OCI-LY1 (cell line): ENCODE results near the gene BRIX1.
"Not testable (repeated sequence)": the region's sequence is repeated elsewhere in the genome, so short reads cannot be mapped to it uniquely, and the experiment has no call there.

Experiments used
- H2AFZ ChIP-seq: fragments of 200-600 bp; sonication (generic), shearing (Covaris generic); 2 replicates; pipeline ENCODE4 v1.6.0; 2014; ENCODE audit warnings: antibody characterized with exemption, mild to moderate bottlenecking, low read length
- H3F3A ChIP-seq: fragments of 200-600 bp; sonication (generic), shearing (Covaris generic); 2 replicates; pipeline ENCODE4 v1.6.0; 2014; ENCODE audit warnings: mild to moderate bottlenecking, antibody characterized with exemption, low read length, moderate library complexity; ENCODE audit not compliant: insufficient read depth
- H3K27ac ChIP-seq: fragments of 200-600 bp; sonication (generic); 2 replicates; pipeline ENCODE4 v1.5.1; 2014; ENCODE audit warnings: low read length, mixed run types, mild to moderate bottlenecking, low read depth; ENCODE audit not compliant: poor library complexity, severe bottlenecking
- H3K27me3 ChIP-seq: fragments of 200-600 bp; sonication (generic); 2 replicates; pipeline ENCODE4 v1.6.0; 2014; ENCODE audit warnings: antibody characterized with exemption, mild to moderate bottlenecking, low read length, moderate library complexity; ENCODE audit not compliant: insufficient read depth
- H3K36me3 ChIP-seq: fragments of 200-600 bp; sonication (generic); 2 replicates; pipeline ENCODE4 v1.6.1; 2014; ENCODE audit warnings: mild to moderate bottlenecking, antibody characterized with exemption, low read length, moderate library complexity, mixed read lengths; ENCODE audit not compliant: insufficient read depth
- H3K4me1 ChIP-seq: fragments of 200-600 bp; sonication (generic); 2 replicates; pipeline ENCODE4 v1.5.1; 2014; ENCODE audit warnings: mild to moderate bottlenecking, low read length, moderate library complexity; ENCODE audit not compliant: insufficient read depth, severe bottlenecking
- H3K4me2 ChIP-seq: fragments of 200-600 bp; sonication (generic), shearing (Covaris generic); 2 replicates; pipeline ENCODE4 v1.6.1; 2014; ENCODE audit warnings: low read length
- H3K4me3 ChIP-seq: fragments of 200-600 bp; sonication (generic); 2 replicates; pipeline ENCODE4 v1.5.1; 2014; ENCODE audit warnings: low read length, low read depth, mild to moderate bottlenecking, mixed read lengths; ENCODE audit not compliant: poor library complexity, severe bottlenecking
- H3K79me2 ChIP-seq: fragments of 200-600 bp; shearing (Covaris generic); 2 replicates; pipeline ENCODE4 v1.6.1; 2016; ENCODE audit warnings: mixed run types, low read length, mixed read lengths; ENCODE audit not compliant: insufficient read depth
- H3K9ac ChIP-seq: fragments of 200-600 bp; sonication (generic), shearing (Covaris generic); 2 replicates; pipeline ENCODE4 v1.6.1; 2014; ENCODE audit warnings: mild to moderate bottlenecking, low read length, mixed read lengths
- H3K9me2 ChIP-seq: fragments of 200-600 bp; sonication (generic), shearing (Covaris generic); 2 replicates; pipeline ENCODE4 v1.6.1; 2014; ENCODE audit warnings: low read depth, mild to moderate bottlenecking, low read length, mixed read lengths
- H3K9me3 ChIP-seq: fragments of 200-600 bp; shearing (Covaris generic); 2 replicates; pipeline ENCODE4 v1.6.1; 2014; ENCODE audit warnings: low read length, mixed read lengths
- H4K20me1 ChIP-seq: fragments of 200-600 bp; sonication (generic), shearing (Covaris generic); 2 replicates; pipeline ENCODE4 v1.6.0; 2016; ENCODE audit warnings: mild to moderate bottlenecking, low read length; ENCODE audit not compliant: insufficient read depth
- CTCF ChIP-seq: fragments of 200-600 bp; sonication (generic), shearing (Covaris generic); IDR thresholded peaks from 2 replicates; pipeline ENCODE4 v1.5.1; 2017; ENCODE audit warnings: mild to moderate bottlenecking, antibody characterized with exemption, low read length, moderate library complexity, mixed read lengths
- EZH2 ChIP-seq: fragments of 200-600 bp; sonication (generic), shearing (Covaris generic); IDR thresholded peaks from 2 replicates; pipeline ENCODE4 v1.8.0; 2017; ENCODE audit warnings: borderline replicate concordance, mixed run types, mild to moderate bottlenecking, antibody characterized with exemption, low read length, moderate library complexity, mixed read lengths

BRIX1 gene

GRCh38 chr5:34918025-34918424 is 2.5 kb downstream of the BRIX1 start:
- peaks cover 32% of the 10 kb centered on the region for H3K4me1 ChIP-seq
- TF ChIP-seq EZH2 (no peak), CTCF (no peak)
- no peak overlapping the region for H3K27ac ChIP-seq
- peak overlapping the region; percentile 27; the same call in 1 of the 2 replicates for H3K9ac ChIP-seq
- peak overlapping the region; percentile 76 for H3K4me2 ChIP-seq
- H3K79me2 ChIP-seq = peaks cover 70% of the 10 kb centered on the region
- no peaks in the 10 kb centered on the region for H3F3A ChIP-seq
- no peaks in the 10 kb centered on the region for H4K20me1 ChIP-seq
- no peaks in the 10 kb centered on the region for H3K9me2 ChIP-seq
- no peak overlapping the region for H2AFZ ChIP-seq
- peaks cover 58% of the 10 kb centered on the region for H3K36me3 ChIP-seq
- no peaks in the 10 kb centered on the region for H3K27me3 ChIP-seq
- H3K4me3 ChIP-seq = peak overlapping the region; percentile 84
- H3K9me3 ChIP-seq = no peaks in the 10 kb centered on the region

- Histone ChIP-seq H4K20me1 (no peaks in the 10 kb centered on the region), H2AFZ (no peak overlapping the region), H3K36me3 (peaks cover 60% of the 10 kb centered on the region), H3K9me2 (no peaks in the 10 kb centered on the region), H3K4me1 (peaks cover 21% of the 10 kb centered on the region), H3K4me2 (no peak overlapping the region), H3K9ac (no peak overlapping the region), H3K27me3 (no peaks in the 10 kb centered on the region), H3F3A (no peaks in the 10 kb centered on the region), H3K4me3 (no peak overlapping the region), H3K79me2 (peaks cover 59% of the 10 kb centered on the region), H3K27ac (no peak overlapping the region), H3K9me3 (no peaks in the 10 kb centered on the region)
- peak; percentile 19 for TF ChIP-seq CTCF
- TF ChIP-seq EZH2 = no peak
Observed at GRCh38 chr5:34919077-34919476, 3.6 kb downstream of the BRIX1 start.

- not testable (repeated sequence) for H3K27ac ChIP-seq
Observed at GRCh38 chr5:34923256-34923655, 7.7 kb downstream of the BRIX1 start.

GRCh38 chr5:34923694-34924461 is 8.4 kb downstream of the BRIX1 start:
- Histone ChIP-seq H3K4me1 (peaks cover 8% of the 10 kb centered on the region), H3K27ac (no peak overlapping the region), H3K9ac (no peak overlapping the region), H3K36me3 (peaks cover 85% of the 10 kb centered on the region), H3K9me3 (no peaks in the 10 kb centered on the region), H3K4me3 (no peak overlapping the region), H4K20me1 (no peaks in the 10 kb centered on the region), H2AFZ (no peak overlapping the region), H3K27me3 (no peaks in the 10 kb centered on the region), H3K79me2 (peaks cover 16% of the 10 kb centered on the region), H3F3A (no peaks in the 10 kb centered on the region), H3K4me2 (no peak overlapping the region), H3K9me2 (no peaks in the 10 kb centered on the region)
- TF ChIP-seq CTCF (no peak), EZH2 (no peak)

More at GRCh38 chr5:34923256-34923655, 7.7 kb downstream of the BRIX1 start:
- H3F3A ChIP-seq, H4K20me1 ChIP-seq, H3K9ac ChIP-seq, H3K4me1 ChIP-seq, H3K27me3 ChIP-seq, H2AFZ ChIP-seq, H3K9me3 ChIP-seq, H3K4me3 ChIP-seq, H3K4me2 ChIP-seq, H3K9me2 ChIP-seq: not testable (repeated sequence)
- peaks cover 22% of the 10 kb centered on the region for H3K79me2 ChIP-seq
- H3K36me3 ChIP-seq = peaks cover 88% of the 10 kb centered on the region
